Subcutaneous adipose tissue (tissue), 4 donors: Measurements from ENCODE around the gene NOVA1. TPM values are rescaled to one million over a fixed set of nuclear protein-coding genes. Genes with fewer than 3 reads are reported as not detected.

Experiments used
- total RNA-seq, 4 donors: library from RNA; depleted of rRNA; stranded (reverse); fragments of >200 nt; gene quantifications; one replicate each; pipeline ENCODE4 v1.1.0, GENCODE V29; 2016
- TF ChIP-seq, protein P1 (sequence below): fragments of 450-650 bp; IDR thresholded peaks from one replicate; pipeline ENCODE4 v1.5.1; 2016; ENCODE audit warnings: low read depth, mild to moderate bottlenecking, control low read depth, antibody characterized with exemption, moderate library complexity

NOVA1 gene, protein sequence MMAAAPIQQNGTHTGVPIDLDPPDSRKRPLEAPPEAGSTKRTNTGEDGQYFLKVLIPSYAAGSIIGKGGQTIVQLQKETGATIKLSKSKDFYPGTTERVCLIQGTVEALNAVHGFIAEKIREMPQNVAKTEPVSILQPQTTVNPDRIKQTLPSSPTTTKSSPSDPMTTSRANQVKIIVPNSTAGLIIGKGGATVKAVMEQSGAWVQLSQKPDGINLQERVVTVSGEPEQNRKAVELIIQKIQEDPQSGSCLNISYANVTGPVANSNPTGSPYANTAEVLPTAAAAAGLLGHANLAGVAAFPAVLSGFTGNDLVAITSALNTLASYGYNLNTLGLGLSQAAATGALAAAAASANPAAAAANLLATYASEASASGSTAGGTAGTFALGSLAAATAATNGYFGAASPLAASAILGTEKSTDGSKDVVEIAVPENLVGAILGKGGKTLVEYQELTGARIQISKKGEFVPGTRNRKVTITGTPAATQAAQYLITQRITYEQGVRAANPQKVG
- 100 to 1,000 TPM in 2 of 4 donors, 10 to 100 TPM in 2; 56.7 to 113 (median 99.2) TPM for total RNA-seq

DNA sequence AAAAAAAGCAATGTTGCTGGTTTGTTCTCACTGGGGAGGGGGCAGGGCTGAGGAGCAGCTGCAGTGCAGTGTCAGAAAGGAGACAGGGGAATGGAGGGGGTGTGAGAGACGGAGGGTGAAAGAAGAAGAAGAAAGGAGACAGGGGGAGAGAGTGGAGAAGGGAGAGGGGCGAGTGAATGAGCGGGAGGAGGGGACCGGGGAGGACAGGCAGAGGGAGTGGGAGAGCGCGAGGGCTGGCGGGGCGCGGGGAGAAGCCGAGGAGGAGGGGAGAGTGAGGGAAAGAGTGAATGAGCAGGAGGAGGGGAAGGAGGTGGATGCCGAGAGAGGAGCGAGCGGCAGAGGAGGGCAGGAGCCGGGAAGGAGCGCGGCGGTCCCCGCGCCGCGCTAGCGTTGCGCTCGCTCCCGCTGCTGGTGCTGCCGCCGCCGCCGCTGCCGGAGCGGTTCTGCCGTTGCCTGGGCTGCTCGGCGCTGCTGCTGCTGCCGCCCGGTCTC, at the start of gene NOVA1:
NOVA1 (minus strand) TSS at position 445 of the 492 bp plus-strand sequence. CDS start 597 bp downstream, outside the sequence.
- TF ChIP-seq, protein P1, sequence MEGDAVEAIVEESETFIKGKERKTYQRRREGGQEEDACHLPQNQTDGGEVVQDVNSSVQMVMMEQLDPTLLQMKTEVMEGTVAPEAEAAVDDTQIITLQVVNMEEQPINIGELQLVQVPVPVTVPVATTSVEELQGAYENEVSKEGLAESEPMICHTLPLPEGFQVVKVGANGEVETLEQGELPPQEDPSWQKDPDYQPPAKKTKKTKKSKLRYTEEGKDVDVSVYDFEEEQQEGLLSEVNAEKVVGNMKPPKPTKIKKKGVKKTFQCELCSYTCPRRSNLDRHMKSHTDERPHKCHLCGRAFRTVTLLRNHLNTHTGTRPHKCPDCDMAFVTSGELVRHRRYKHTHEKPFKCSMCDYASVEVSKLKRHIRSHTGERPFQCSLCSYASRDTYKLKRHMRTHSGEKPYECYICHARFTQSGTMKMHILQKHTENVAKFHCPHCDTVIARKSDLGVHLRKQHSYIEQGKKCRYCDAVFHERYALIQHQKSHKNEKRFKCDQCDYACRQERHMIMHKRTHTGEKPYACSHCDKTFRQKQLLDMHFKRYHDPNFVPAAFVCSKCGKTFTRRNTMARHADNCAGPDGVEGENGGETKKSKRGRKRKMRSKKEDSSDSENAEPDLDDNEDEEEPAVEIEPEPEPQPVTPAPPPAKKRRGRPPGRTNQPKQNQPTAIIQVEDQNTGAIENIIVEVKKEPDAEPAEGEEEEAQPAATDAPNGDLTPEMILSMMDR = no peak

DNA sequence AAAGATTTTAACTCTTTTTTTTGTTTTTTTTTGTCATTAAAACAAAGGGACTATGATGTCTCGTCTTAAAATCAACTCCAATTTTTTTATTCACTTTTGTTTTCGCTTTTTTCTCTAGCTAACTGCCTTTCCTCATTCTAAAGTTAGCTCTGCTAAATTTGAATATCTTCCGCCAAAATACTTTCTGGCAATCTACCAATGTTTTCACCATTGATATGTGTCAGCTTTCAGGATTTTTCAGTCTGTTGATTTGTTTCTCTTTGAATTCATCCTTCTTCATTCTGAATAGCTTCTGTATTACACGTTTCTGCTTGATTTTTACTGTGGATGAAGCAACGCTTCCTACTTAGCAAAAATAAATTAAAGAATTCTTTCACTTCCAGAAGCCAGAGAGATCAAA, 38.7 kb upstream of the NOVA1 start:
- TF ChIP-seq, protein P1 = no peak

DNA sequence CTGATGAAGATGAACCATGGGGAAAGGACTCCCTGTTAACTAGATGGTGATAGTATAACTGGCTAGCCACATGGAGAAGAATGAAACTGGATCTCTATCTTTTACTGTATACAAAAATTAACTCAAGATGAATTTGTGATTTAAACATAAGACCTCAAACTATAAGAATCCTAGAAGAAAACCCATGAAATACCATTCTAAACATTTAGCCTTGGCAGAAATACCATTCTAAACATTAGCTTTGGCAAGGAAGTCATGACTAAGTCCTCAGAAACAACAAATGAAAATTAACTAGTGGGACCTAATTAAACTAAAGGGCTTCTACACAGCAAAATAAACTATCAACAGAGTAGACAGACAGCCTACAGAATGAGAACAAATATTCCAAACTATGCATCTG, 28.4 kb upstream of the NOVA1 start:
- TF ChIP-seq, protein P1 = no peak

DNA sequence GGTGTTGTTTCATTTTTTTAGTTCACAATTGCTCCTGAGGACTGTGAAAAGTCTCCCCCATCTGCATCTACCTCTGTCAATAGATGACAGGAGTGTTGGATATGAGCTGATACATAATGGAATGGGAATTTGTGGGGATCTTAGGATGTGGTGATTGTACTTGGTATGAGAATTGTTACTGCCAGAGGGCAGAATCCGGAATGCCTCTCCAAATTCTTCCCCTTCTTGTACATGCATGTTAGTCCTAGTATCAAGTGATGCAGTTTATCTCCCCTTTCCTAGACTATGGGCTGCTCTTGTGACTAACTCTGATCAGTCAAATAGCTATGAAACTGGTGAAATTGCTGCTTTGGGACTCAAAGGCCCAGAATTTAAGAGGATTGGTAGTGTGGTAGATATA, 24.8 kb upstream of the NOVA1 start:
- TF ChIP-seq, protein P1 = no peak

DNA sequence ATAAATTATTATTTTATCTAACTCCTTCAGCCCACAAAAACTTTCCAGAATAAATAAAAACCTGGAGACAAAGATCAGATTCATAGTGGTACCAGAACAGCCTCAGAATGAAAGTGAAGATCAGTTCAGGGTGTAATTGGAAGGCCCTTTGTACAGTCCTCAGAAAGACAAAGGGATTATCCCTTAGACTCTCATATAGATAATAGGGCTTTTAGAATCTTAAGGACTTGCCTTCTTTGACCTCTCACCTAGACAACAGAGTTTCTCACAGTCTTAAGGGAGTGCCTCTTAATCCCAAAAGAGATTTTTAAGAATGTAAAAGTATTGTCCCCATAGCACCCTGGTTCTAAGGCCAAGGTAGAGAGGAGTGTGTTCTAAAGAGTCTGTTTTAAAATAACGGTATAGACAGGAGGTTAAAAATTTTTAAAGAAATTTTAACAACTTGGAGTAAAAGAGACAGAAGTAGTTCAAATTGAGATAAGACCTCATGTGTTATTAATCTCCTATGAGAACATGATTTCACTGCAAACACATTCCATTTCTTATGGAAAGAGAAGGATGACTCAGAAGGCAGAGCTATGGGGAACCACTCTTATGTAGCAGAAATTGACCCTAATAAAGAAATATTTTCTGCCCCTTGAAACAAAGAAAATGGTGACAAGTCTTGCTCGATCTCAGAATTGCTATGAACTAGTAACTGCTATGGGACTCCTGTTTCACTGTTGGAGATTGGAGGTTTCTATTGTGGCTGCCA, 24.2 kb upstream of the NOVA1 start:
- TF ChIP-seq, protein P1 = no peak

DNA sequence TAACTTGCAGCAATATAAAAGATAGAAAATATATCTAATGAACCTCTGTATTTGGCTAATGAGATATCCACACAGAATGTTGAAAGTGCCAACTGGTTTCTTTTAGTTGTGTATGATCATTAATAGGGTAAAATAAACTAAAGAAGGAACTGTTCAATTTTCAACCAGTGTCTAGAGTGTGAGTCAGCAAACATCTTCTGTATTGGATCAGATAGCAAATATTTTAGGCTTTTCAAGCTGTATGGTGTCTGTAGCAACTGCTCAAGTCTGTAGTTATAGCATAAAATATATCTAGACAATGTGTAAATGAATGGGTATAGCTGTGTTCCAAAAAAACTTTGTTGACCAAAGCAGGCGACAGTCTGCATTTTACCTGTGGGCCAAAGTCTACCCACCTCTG, 23.5 kb upstream of the NOVA1 start:
- TF ChIP-seq, protein P1 = no peak

DNA sequence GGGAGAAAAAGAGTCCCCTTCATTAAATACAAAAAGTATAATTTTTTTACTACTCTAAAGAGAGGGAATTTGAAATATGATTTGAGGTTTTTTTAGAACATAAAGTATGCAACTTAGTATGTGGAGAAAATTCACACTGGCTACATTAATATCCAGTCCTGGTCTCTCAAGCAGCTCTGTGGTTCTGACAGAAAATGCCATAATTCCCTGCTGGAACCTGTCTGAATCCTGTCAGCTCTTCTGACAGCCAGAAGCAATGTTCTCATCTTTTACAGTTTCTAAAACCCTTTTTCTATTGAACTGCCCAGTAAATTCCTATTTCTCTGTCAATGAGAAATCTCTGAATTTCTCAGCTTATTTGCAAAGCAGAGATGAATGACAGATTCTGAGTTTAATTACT, 13.4 kb upstream of the NOVA1 start:
- TF ChIP-seq, protein P1 = no peak
